Liver (tissue), 9 donors: ENCODE results near the gene GTF3C4. TPM values are rescaled to one million over a fixed set of nuclear protein-coding genes. Genes with fewer than 3 reads are reported as not detected.

Experiments used
- DNase-seq: peaks from one replicate; pipeline ENCODE4 v3.0.0-alpha.2; 2017; ENCODE audit warnings: low spot score
- H3K27ac ChIP-seq, 2 donors: one replicate each; pipeline ENCODE4 v1.7.0; 2013; ENCODE audit warnings: inconsistent platforms in 2 of 2, low read length in 2 of 2, control low read depth in 1 of 2, low read depth in 1 of 2, mild to moderate bottlenecking in 1 of 2
- H3K27me3 ChIP-seq, 4 donors: one replicate each; pipeline versions ENCODE4 v1.6.1 to v1.7.0; 2013; ENCODE audit warnings: low read length in 3 of 4, inconsistent platforms in 1 of 4, mild to moderate bottlenecking in 1 of 4, moderate library complexity in 1 of 4; ENCODE audit not compliant: control insufficient read depth in 4 of 4, insufficient read depth in 4 of 4
- H3K36me3 ChIP-seq, 4 donors: one replicate each; pipeline versions ENCODE4 v1.6.1 to v1.7.0; 2013; ENCODE audit warnings: low read length in 3 of 4, mild to moderate bottlenecking in 3 of 4, low read depth in 1 of 4, moderate library complexity in 1 of 4; ENCODE audit not compliant: control insufficient read depth in 4 of 4, insufficient read depth in 3 of 4
- H3K4me1 ChIP-seq, 4 donors: one replicate each; pipeline versions ENCODE4 v1.6.1 to v1.7.0; 2013; ENCODE audit warnings: low read length in 3 of 4, mild to moderate bottlenecking in 3 of 4, moderate library complexity in 1 of 4; ENCODE audit not compliant: control insufficient read depth in 4 of 4, insufficient read depth in 4 of 4
- H3K4me3 ChIP-seq, 3 donors: one replicate each; pipeline versions ENCODE4 v1.6.1 to v1.7.0; 2013; ENCODE audit warnings: low read length in 3 of 3, control low read depth in 1 of 3, low read depth in 1 of 3, mild to moderate bottlenecking in 1 of 3
- H3K9ac ChIP-seq, 2 donors: one replicate each; pipeline ENCODE4 v1.7.0; 2013; ENCODE audit warnings: low read length in 2 of 2, mild to moderate bottlenecking in 2 of 2, moderate library complexity in 2 of 2, control low read depth in 1 of 2, low read depth in 1 of 2
- H3K9me3 ChIP-seq, 4 donors: one replicate each; pipeline versions ENCODE4 v1.6.1 to v1.7.0; 2013; ENCODE audit warnings: low read length in 3 of 4; ENCODE audit not compliant: control insufficient read depth in 4 of 4
- EGR1 ChIP-seq, 2 donors: IDR thresholded peaks; 2 replicates each; pipeline ENCODE4 v1.6.1; 2016 to 2018; ENCODE audit warnings: antibody characterized with exemption in 2 of 2, low read depth in 2 of 2
- FOXA1 ChIP-seq: IDR thresholded peaks from 2 replicates; pipeline ENCODE4 v1.6.1; 2016; ENCODE audit warnings: antibody characterized with exemption
- HNF4A ChIP-seq, 2 donors: conservative IDR thresholded peaks; 2 replicates each; pipeline ENCODE4 v1.6.1; 2016; ENCODE audit warnings: antibody characterized with exemption in 2 of 2, mild to moderate bottlenecking in 2 of 2
- HNF4G ChIP-seq: IDR thresholded peaks from 2 replicates; pipeline ENCODE4 v1.6.1; 2016; ENCODE audit warnings: antibody characterized with exemption
- NR2F2 ChIP-seq: IDR thresholded peaks from 2 replicates; pipeline ENCODE4 v1.6.1; 2016; ENCODE audit warnings: antibody characterized with exemption
- RAD21 ChIP-seq, 2 donors: IDR thresholded peaks; 2 replicates each; pipeline ENCODE4 v1.6.1; 2016; ENCODE audit warnings: antibody characterized with exemption in 2 of 2, mild to moderate bottlenecking in 2 of 2
- RXRA ChIP-seq, 2 donors: IDR thresholded peaks; 2 replicates each; pipeline ENCODE4 v1.6.1; 2017 to 2018; ENCODE audit warnings: antibody characterized with exemption in 2 of 2, mild to moderate bottlenecking in 1 of 2
- ZBTB33 ChIP-seq: IDR thresholded peaks from 2 replicates; pipeline ENCODE4 v1.6.1; 2016; ENCODE audit warnings: antibody characterized with exemption
- WGBS: extraction: QIAGEN DNeasy Blood & Tissue Kit; methylation state at CpG from one replicate; pipeline ENCODE4 v1.1.7; 2013; 5-methylcytosine and 5-hydroxymethylcytosine counted together
- polyA plus RNA-seq, 2 donors: library from polyadenylated mRNA; stranded (reverse) in 1 of 2; unstranded in 1 of 2; fragments of 200-250 nt in 1 of 2; fragments of >200 nt in 1 of 2; fragmentation: Nextera tagmentation in 1 of 2; extraction: Ambion mirVana in 1 of 2; gene quantifications; one replicate each; pipeline versions ENCODE4 v1.2.1 to v1.2.3, GENCODE V29; 2013 to 2015
- total RNA-seq, 2 donors: library from RNA; depleted of rRNA; stranded (reverse); fragments of >200 nt; gene quantifications; one replicate each; pipeline ENCODE4 v1.2.3, GENCODE V29; 2014
- TF ChIP-seq, protein P1 (sequence below): IDR thresholded peaks from 2 replicates; pipeline ENCODE4 v1.6.1; 2016; ENCODE audit warnings: antibody characterized with exemption, mild to moderate bottlenecking
- TF ChIP-seq, protein P2 (sequence below): fragments of 150-350 bp; IDR thresholded peaks from 2 replicates; pipeline ENCODE4 v1.5.1; 2017; ENCODE audit warnings: improper control_type of control experiment, low read depth, low read length; ENCODE audit not compliant: missing input control
- TF ChIP-seq, protein P3 (sequence below): IDR thresholded peaks from 2 replicates; pipeline ENCODE4 v1.6.1; 2016; ENCODE audit warnings: antibody characterized with exemption
- donor health status: healthy.
- donor health status: healthy.
- donor health status: healthy.
- donor health status: healthy.
- donor health status: healthy.

Gene GTF3C4
- total and polyA plus RNA-seq, 4 donors = 1.4 to 7.2 (median 5.0) TPM

DNA sequence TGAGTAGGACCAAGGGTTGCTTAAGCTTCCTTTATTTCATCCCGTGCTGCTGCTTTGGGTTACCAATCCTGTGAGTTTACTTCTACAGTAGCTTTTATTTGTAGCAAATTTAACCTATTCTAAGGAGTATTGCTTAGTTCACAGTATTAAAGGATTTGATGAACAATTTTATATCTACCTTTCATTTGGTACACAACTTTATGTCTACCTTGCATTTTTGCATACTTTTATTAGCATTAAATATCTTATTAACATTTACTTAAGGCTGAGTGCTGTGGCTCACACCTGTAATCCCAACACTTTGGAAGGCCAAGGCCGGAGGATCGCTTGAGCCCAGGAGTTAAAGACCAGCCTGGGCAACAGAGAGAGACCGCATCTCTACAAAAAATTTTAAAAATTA lies 4.2 kb downstream of the GTF3C4 start (continued):
- TF ChIP-seq, protein P1, sequence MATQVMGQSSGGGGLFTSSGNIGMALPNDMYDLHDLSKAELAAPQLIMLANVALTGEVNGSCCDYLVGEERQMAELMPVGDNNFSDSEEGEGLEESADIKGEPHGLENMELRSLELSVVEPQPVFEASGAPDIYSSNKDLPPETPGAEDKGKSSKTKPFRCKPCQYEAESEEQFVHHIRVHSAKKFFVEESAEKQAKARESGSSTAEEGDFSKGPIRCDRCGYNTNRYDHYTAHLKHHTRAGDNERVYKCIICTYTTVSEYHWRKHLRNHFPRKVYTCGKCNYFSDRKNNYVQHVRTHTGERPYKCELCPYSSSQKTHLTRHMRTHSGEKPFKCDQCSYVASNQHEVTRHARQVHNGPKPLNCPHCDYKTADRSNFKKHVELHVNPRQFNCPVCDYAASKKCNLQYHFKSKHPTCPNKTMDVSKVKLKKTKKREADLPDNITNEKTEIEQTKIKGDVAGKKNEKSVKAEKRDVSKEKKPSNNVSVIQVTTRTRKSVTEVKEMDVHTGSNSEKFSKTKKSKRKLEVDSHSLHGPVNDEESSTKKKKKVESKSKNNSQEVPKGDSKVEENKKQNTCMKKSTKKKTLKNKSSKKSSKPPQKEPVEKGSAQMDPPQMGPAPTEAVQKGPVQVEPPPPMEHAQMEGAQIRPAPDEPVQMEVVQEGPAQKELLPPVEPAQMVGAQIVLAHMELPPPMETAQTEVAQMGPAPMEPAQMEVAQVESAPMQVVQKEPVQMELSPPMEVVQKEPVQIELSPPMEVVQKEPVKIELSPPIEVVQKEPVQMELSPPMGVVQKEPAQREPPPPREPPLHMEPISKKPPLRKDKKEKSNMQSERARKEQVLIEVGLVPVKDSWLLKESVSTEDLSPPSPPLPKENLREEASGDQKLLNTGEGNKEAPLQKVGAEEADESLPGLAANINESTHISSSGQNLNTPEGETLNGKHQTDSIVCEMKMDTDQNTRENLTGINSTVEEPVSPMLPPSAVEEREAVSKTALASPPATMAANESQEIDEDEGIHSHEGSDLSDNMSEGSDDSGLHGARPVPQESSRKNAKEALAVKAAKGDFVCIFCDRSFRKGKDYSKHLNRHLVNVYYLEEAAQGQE = no peak

DNA sequence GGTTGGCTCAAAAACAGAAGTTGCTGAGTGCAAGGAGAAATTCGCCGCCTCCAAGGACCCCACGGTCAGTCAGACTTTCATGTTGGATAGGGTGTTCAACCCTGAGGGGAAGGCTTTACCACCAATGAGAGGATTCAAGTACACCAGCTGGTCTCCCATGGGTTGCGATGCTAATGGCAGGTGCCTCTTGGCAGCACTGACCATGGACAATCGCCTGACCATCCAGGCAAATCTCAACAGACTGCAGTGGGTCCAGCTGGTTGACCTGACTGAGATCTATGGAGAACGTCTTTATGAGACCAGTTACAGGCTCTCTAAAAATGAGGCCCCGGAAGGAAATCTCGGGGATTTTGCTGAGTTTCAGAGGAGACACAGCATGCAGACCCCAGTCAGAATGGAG lies 7.7 kb downstream of the GTF3C4 start:
- Histone ChIP-seq H3K27ac (no peak overlapping the region), H3K36me3 (peaks cover 7 to 21% (median 19%) of the 10 kb centered on the region in 4 donors), H3K9ac (no peak overlapping the region), H3K4me3 (no peak overlapping the region), H3K27me3 (no peaks in the 10 kb centered on the region), H3K9me3 (no peaks in the 10 kb centered on the region), H3K4me1 (peaks cover 0 to 2% (median 0%) of the 10 kb centered on the region in 4 donors)
- 97% methylated on average over 8 of the region's 8 CpGs for WGBS
- TF ChIP-seq FOXA1 (no peak), HNF4G (no peak), RXRA (IDR thresholded peaks at IDR 0.05) (no peak), NR2F2 (no peak), RAD21 (IDR thresholded peaks at IDR 0.05) (no peak), EGR1 (IDR thresholded peaks at IDR 0.05; ENCODE audit: low read depth in 2 of 2) (no peak), ZBTB33 (no peak), HNF4A (conservative IDR thresholded peaks at IDR 0.05) (no peak)
- TF ChIP-seq, protein P1 = no peak
- TF ChIP-seq, protein P2, sequence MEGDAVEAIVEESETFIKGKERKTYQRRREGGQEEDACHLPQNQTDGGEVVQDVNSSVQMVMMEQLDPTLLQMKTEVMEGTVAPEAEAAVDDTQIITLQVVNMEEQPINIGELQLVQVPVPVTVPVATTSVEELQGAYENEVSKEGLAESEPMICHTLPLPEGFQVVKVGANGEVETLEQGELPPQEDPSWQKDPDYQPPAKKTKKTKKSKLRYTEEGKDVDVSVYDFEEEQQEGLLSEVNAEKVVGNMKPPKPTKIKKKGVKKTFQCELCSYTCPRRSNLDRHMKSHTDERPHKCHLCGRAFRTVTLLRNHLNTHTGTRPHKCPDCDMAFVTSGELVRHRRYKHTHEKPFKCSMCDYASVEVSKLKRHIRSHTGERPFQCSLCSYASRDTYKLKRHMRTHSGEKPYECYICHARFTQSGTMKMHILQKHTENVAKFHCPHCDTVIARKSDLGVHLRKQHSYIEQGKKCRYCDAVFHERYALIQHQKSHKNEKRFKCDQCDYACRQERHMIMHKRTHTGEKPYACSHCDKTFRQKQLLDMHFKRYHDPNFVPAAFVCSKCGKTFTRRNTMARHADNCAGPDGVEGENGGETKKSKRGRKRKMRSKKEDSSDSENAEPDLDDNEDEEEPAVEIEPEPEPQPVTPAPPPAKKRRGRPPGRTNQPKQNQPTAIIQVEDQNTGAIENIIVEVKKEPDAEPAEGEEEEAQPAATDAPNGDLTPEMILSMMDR = no peak
- TF ChIP-seq, protein P3, sequence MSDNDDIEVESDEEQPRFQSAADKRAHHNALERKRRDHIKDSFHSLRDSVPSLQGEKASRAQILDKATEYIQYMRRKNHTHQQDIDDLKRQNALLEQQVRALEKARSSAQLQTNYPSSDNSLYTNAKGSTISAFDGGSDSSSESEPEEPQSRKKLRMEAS = no peak
- DNase-seq = no peak
